H9 (cell line): ENCODE measurements around the gene IL6ST. TPM values are rescaled to one million over a fixed set of nuclear protein-coding genes. Genes with fewer than 3 reads are reported as not detected.

Source experiments
- DNase-seq: peaks from one replicate; pipeline ENCODE4 v3.0.0-alpha.2; 2017
- H2AFZ ChIP-seq: one replicate; pipeline ENCODE4 v1.6.1; 2013; ENCODE audit warnings: mild to moderate bottlenecking, low read length, control low read depth, moderate library complexity
- H2AK5ac ChIP-seq: 2 replicates; pipeline ENCODE4 v1.6.1; 2013; ENCODE audit warnings: low read length, control low read depth, mixed read lengths; ENCODE audit not compliant: insufficient read length
- H2BK120ac ChIP-seq: one replicate; pipeline ENCODE4 v1.6.1; 2013; ENCODE audit warnings: low read depth, mild to moderate bottlenecking, low read length, control low read depth, inconsistent platforms; ENCODE audit not compliant: poor library complexity, severe bottlenecking
- H2BK12ac ChIP-seq: 2 replicates; pipeline ENCODE4 v1.6.1; 2013; ENCODE audit warnings: low read length, control low read depth, mixed read lengths, low read depth; ENCODE audit not compliant: insufficient read length
- H2BK15ac ChIP-seq: 2 replicates; pipeline ENCODE4 v1.6.1; 2013; ENCODE audit warnings: low read depth, low read length, control low read depth
- H2BK20ac ChIP-seq: one replicate; pipeline ENCODE4 v1.6.1; 2013; ENCODE audit warnings: low read depth, mild to moderate bottlenecking, low read length, control low read depth, inconsistent platforms; ENCODE audit not compliant: poor library complexity, severe bottlenecking
- H2BK5ac ChIP-seq: 2 replicates; pipeline ENCODE4 v1.6.1; 2013; ENCODE audit warnings: low read length, control low read depth, mixed read lengths; ENCODE audit not compliant: insufficient read length
- H3K14ac ChIP-seq: 2 replicates; pipeline ENCODE4 v1.6.1; 2013; ENCODE audit warnings: low read length, control low read depth; ENCODE audit not compliant: insufficient read depth
- H3K18ac ChIP-seq: 2 replicates; pipeline ENCODE4 v1.6.1; 2013; ENCODE audit warnings: low read depth, mild to moderate bottlenecking, mixed read lengths, low read length, control low read depth; ENCODE audit not compliant: insufficient read length
- H3K23ac ChIP-seq: 2 replicates; pipeline ENCODE4 v1.6.1; 2013; ENCODE audit warnings: low read length, control low read depth, mixed read lengths, low read depth; ENCODE audit not compliant: insufficient read length
- H3K23me2 ChIP-seq: 2 replicates; pipeline ENCODE4 v1.6.1; 2013; ENCODE audit warnings: low read depth, mild to moderate bottlenecking, mixed read lengths, low read length, control low read depth; ENCODE audit not compliant: insufficient read length, poor library complexity, severe bottlenecking
- H3K27ac ChIP-seq: 2 replicates; pipeline ENCODE4 v1.5.1; 2013; ENCODE audit warnings: low read length, control low read depth, mixed read lengths, low read depth; ENCODE audit not compliant: insufficient read length
- H3K27me3 ChIP-seq: 2 replicates; pipeline ENCODE4 v1.6.1; 2013; ENCODE audit warnings: low read length, control low read depth, inconsistent platforms; ENCODE audit not compliant: insufficient read depth
- H3K4ac ChIP-seq: 2 replicates; pipeline ENCODE4 v1.6.1; 2013; ENCODE audit warnings: low read depth, mild to moderate bottlenecking, control low read depth, inconsistent platforms, low read length, moderate library complexity
- H3K4me1 ChIP-seq: 2 replicates; pipeline ENCODE4 v1.6.1; 2013; ENCODE audit warnings: low read length, control low read depth, inconsistent platforms; ENCODE audit not compliant: insufficient read depth
- H3K4me2 ChIP-seq: 2 replicates; pipeline ENCODE4 v1.6.1; 2013; ENCODE audit warnings: low read length, control low read depth, mixed read lengths; ENCODE audit not compliant: insufficient read length, insufficient read depth
- H3K56ac ChIP-seq: 2 replicates; pipeline ENCODE4 v1.6.1; 2013; ENCODE audit warnings: low read depth, mild to moderate bottlenecking, mixed read lengths, low read length, control low read depth; ENCODE audit not compliant: insufficient read length
- H3K79me1 ChIP-seq: 2 replicates; pipeline ENCODE4 v1.6.1; 2013; ENCODE audit warnings: low read depth, mild to moderate bottlenecking, moderate library complexity, low read length, control low read depth, inconsistent platforms; ENCODE audit not compliant: insufficient read depth, poor library complexity, severe bottlenecking
- H3K79me2 ChIP-seq: 2 replicates; pipeline ENCODE4 v1.6.1; 2013; ENCODE audit warnings: low read length, control low read depth, inconsistent platforms; ENCODE audit not compliant: insufficient read depth
- H3K9ac ChIP-seq: 2 replicates; pipeline ENCODE4 v1.6.1; 2013; ENCODE audit warnings: low read length, control low read depth, mixed read lengths; ENCODE audit not compliant: insufficient read length; ENCODE audit errors: extremely low read depth
- H3K9me3 ChIP-seq: one replicate; pipeline ENCODE4 v1.6.1; 2013; ENCODE audit warnings: low read depth, low read length, inconsistent platforms; ENCODE audit not compliant: control insufficient read depth
- H3T11ph ChIP-seq: one replicate; pipeline ENCODE4 v1.6.1; 2013; ENCODE audit warnings: mild to moderate bottlenecking, low read length, control low read depth, inconsistent platforms
- H4K20me1 ChIP-seq: one replicate; pipeline ENCODE4 v1.6.1; 2013; ENCODE audit not compliant: control insufficient read depth, insufficient read length, insufficient read depth
- H4K5ac ChIP-seq: 2 replicates; pipeline ENCODE4 v1.6.1; 2013; ENCODE audit warnings: low read depth, mild to moderate bottlenecking, mixed read lengths, low read length, control low read depth; ENCODE audit not compliant: insufficient read length
- H4K8ac ChIP-seq: replicated peaks from 2 replicates; pipeline ENCODE4 v1.6.1; 2013; ENCODE audit warnings: low read length, control low read depth, mixed read lengths, low read depth; ENCODE audit not compliant: insufficient read length
- H4K91ac ChIP-seq: 2 replicates; pipeline ENCODE4 v1.6.1; 2013; ENCODE audit warnings: low read depth, mild to moderate bottlenecking, moderate library complexity, mixed read lengths, low read length, control low read depth; ENCODE audit not compliant: insufficient read length
- H3K27ac Mint-ChIP-seq, 3 experiments: 2 replicates in 2 of 3; 3 replicates in 1 of 3; pipeline ENCODE4 v1.8.0; 2020 to 2021; ENCODE audit warnings: mixed read lengths in 3 of 3, mild to moderate bottlenecking in 1 of 3, moderate library complexity in 1 of 3
- H3K27me3 Mint-ChIP-seq: 2 replicates; pipeline ENCODE4 v1.8.0; 2021; ENCODE audit warnings: low read depth, mild to moderate bottlenecking, moderate library complexity, mixed read lengths
- H3K36me3 Mint-ChIP-seq, 3 experiments: 2 replicates in 2 of 3; 3 replicates in 1 of 3; pipeline ENCODE4 v1.8.0; 2020 to 2021; ENCODE audit warnings: low read depth in 3 of 3, mixed read lengths in 3 of 3; ENCODE audit not compliant: insufficient read depth in 1 of 3
- H3K4me1 Mint-ChIP-seq, 2 experiments: 2 replicates each; pipeline ENCODE4 v1.8.0; 2020; ENCODE audit warnings: mixed read lengths in 2 of 2
- H3K4me3 Mint-ChIP-seq, 2 experiments: 2 replicates in 1 of 2; 3 replicates in 1 of 2; pipeline ENCODE4 v1.8.0; 2020 to 2021; ENCODE audit warnings: mild to moderate bottlenecking in 2 of 2, mixed read lengths in 2 of 2, moderate library complexity in 1 of 2
- H3K9me3 Mint-ChIP-seq, 2 experiments: 2 replicates in 1 of 2; 3 replicates in 1 of 2; pipeline ENCODE4 v1.8.0; 2020; ENCODE audit warnings: mild to moderate bottlenecking in 2 of 2, mixed read lengths in 2 of 2, moderate library complexity in 1 of 2
- WGBS: extraction: QIAGEN DNeasy Blood & Tissue Kit; methylation state at CpG from one replicate; pipeline ENCODE4 v1.1.7; 2013; ENCODE audit warnings: missing lambda C conversion rate, low lambda C conversion rate, mixed read lengths; ENCODE audit not compliant: insufficient read length; ENCODE audit errors: extremely low coverage; 5-methylcytosine and 5-hydroxymethylcytosine counted together
- total RNA-seq: library from RNA; stranded (reverse); gene quantifications from 2 replicates; pipeline ENCODE4 v1.2.1, GENCODE V29; 2021
- TF ChIP-seq, protein P1 (sequence below): fragments of 200-600 bp; sonication (generic); conservative IDR thresholded peaks from 3 replicates; pipeline ENCODE4 v1.8.0; 2021; ENCODE audit warnings: antibody characterized with exemption, mild to moderate bottlenecking

Gene IL6ST
- total RNA-seq, 1 experiment from 2014 or later = 11.1 TPM

DNA sequence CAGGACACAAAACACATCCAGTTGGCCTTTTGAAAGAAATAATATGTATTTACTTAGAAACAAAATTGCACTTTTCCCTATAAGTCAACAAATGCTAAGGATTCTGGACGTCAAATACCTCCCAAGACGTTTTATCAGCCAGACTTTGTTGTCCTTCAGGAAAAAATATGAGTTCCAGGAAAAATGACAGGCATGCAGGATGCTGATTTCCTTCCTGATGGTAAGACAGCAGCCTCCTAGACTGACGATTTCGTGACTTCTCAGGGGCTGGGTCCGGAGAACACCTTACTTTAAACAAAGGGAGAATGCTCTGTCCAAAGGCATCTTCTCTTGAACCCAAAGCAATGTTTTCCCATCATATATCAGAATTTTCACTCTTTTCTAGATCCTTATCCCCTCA, 69.1 kb downstream of the IL6ST start:
- no CpG with 5 or more reads among the region's 5 CpGs for WGBS

More for the DNA sequence above, 69.1 kb downstream of the IL6ST start:
- no peaks in the 10 kb centered on the region for H3K79me2 ChIP-seq
- no peak overlapping the region for H3K9ac ChIP-seq
- no peak overlapping the region for H2AFZ ChIP-seq
- no peak overlapping the region for H2BK15ac ChIP-seq
- H3K79me1 ChIP-seq = no peaks in the 10 kb centered on the region
- H3K27me3 Mint-ChIP-seq = no peaks in the 10 kb centered on the region
- no peaks in the 10 kb centered on the region for H3K9me3 Mint-ChIP-seq
- H3K14ac ChIP-seq = no peak overlapping the region
- H3K4me3 Mint-ChIP-seq = no peak overlapping the region
- H2BK12ac ChIP-seq = no peak overlapping the region
- H3K27ac Mint-ChIP-seq = no peak overlapping the region
- H3K56ac ChIP-seq = no peak overlapping the region
- H3K4me1 ChIP-seq = no peaks in the 10 kb centered on the region
- H3K23ac ChIP-seq = no peak overlapping the region
- H3K18ac ChIP-seq = no peak overlapping the region
- no peaks in the 10 kb centered on the region for H4K20me1 ChIP-seq
- no peaks in the 10 kb centered on the region for H3K36me3 Mint-ChIP-seq
- H4K8ac ChIP-seq = no peak overlapping the region
- H3K4ac ChIP-seq = no peak overlapping the region
- H4K91ac ChIP-seq = no peak overlapping the region
- no peaks in the 10 kb centered on the region for H3K27me3 ChIP-seq
- peaks cover 11 to 13% of the 10 kb centered on the region in 2 experiments; a peak in 3 of 4 replicates for H3K4me1 Mint-ChIP-seq
- no peak overlapping the region for H4K5ac ChIP-seq
- no peak overlapping the region for H2AK5ac ChIP-seq
- no peak for DNase-seq
- H3K4me2 ChIP-seq = no peak overlapping the region
- TF ChIP-seq, protein P1, sequence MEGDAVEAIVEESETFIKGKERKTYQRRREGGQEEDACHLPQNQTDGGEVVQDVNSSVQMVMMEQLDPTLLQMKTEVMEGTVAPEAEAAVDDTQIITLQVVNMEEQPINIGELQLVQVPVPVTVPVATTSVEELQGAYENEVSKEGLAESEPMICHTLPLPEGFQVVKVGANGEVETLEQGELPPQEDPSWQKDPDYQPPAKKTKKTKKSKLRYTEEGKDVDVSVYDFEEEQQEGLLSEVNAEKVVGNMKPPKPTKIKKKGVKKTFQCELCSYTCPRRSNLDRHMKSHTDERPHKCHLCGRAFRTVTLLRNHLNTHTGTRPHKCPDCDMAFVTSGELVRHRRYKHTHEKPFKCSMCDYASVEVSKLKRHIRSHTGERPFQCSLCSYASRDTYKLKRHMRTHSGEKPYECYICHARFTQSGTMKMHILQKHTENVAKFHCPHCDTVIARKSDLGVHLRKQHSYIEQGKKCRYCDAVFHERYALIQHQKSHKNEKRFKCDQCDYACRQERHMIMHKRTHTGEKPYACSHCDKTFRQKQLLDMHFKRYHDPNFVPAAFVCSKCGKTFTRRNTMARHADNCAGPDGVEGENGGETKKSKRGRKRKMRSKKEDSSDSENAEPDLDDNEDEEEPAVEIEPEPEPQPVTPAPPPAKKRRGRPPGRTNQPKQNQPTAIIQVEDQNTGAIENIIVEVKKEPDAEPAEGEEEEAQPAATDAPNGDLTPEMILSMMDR = no peak
- H2BK5ac ChIP-seq = no peak overlapping the region
- no peaks in the 10 kb centered on the region for H3K9me3 ChIP-seq
- H3T11ph ChIP-seq = no peak overlapping the region
- H3K23me2 ChIP-seq = no peaks in the 10 kb centered on the region
- no peak overlapping the region for H2BK120ac ChIP-seq
- H3K27ac ChIP-seq = no peak overlapping the region
- no peak overlapping the region for H2BK20ac ChIP-seq
